TTC549 (cell line): ENCODE data around the gene MROH2A.

Experiments
- FAIRE-seq: peaks from 2 replicates; lab custom pipeline; 2012; peaks lifted over from hg19 to GRCh38; lab: Jason Lieb, UNC

Gene MROH2A

GRCh38 chr2:233818639-233819621 lies 40.8 kb downstream of the MROH2A start:
- no peak for FAIRE-seq

GRCh38 chr2:233819884-233820773 lies 42.0 kb downstream of the MROH2A start:
- no peak for FAIRE-seq

GRCh38 chr2:233820774-233821105 lies 42.6 kb downstream of the MROH2A start:
- no peak for FAIRE-seq

- no peak for FAIRE-seq
Observed at GRCh38 chr2:233821196-233821595, 43.1 kb downstream of the MROH2A start.

GRCh38 chr2:233821709-233822100 lies 43.6 kb downstream of the MROH2A start:
- no peak for FAIRE-seq

- FAIRE-seq: no peak
Observed at GRCh38 chr2:233822101-233822771, 44.1 kb downstream of the MROH2A start.

- no peak for FAIRE-seq
Observed at GRCh38 chr2:233822781-233823730, 44.9 kb downstream of the MROH2A start.

- FAIRE-seq: no peak
Observed at GRCh38 chr2:233823731-233824121, 45.6 kb downstream of the MROH2A start.

- FAIRE-seq: no peak
Observed at GRCh38 chr2:233824373-233824772, 46.2 kb downstream of the MROH2A start.

- no peak for FAIRE-seq
Observed at GRCh38 chr2:233828546-233829192, 50.5 kb downstream of the MROH2A start.

- FAIRE-seq: no peak
Observed at GRCh38 chr2:233829193-233830110, 51.3 kb downstream of the MROH2A start.

- no peak for FAIRE-seq
Observed at GRCh38 chr2:233830111-233830802, 52.1 kb downstream of the MROH2A start.

GRCh38 chr2:233831011-233831721 lies 53.0 kb downstream of the MROH2A start:
- no peak for FAIRE-seq

- FAIRE-seq: no peak
Observed at GRCh38 chr2:233831861-233832260, 53.7 kb downstream of the MROH2A start.

GRCh38 chr2:233832414-233832813 lies 54.3 kb downstream of the MROH2A start:
- FAIRE-seq: no peak

- FAIRE-seq: no peak
Observed at GRCh38 chr2:233832869-233833311, 54.8 kb downstream of the MROH2A start.

GRCh38 chr2:233833345-233833744 lies 55.2 kb downstream of the MROH2A start:
- FAIRE-seq: no peak
